Raji (cell line): ENCODE results near the gene TMEM156.
A peak's percentile ranks its signal among the peaks of the same experiment; 100 is the strongest.

ENCODE experiments used
- POLR2A ChIP-seq: IDR thresholded peaks from 2 replicates; pipeline ENCODE4 v1.6.1; 2011; ENCODE audit warnings: low read depth, low read length, control low read depth; ENCODE audit not compliant: insufficient read depth

TMEM156 gene, protein sequence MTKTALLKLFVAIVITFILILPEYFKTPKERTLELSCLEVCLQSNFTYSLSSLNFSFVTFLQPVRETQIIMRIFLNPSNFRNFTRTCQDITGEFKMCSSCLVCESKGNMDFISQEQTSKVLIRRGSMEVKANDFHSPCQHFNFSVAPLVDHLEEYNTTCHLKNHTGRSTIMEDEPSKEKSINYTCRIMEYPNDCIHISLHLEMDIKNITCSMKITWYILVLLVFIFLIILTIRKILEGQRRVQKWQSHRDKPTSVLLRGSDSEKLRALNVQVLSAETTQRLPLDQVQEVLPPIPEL

GRCh38 chr4:39032218-39033085 lies at the start of gene TMEM156:
Gene TMEM156 (minus strand): TSS chr4:39032409. CDS start chr4:39032313, 96 bp downstream.
- TF ChIP-seq POLR2A: peak; percentile 65

- TF ChIP-seq POLR2A: no peak
Observed at GRCh38 chr4:39078829-39079228, 46.6 kb upstream of the TMEM156 start.

DNA sequence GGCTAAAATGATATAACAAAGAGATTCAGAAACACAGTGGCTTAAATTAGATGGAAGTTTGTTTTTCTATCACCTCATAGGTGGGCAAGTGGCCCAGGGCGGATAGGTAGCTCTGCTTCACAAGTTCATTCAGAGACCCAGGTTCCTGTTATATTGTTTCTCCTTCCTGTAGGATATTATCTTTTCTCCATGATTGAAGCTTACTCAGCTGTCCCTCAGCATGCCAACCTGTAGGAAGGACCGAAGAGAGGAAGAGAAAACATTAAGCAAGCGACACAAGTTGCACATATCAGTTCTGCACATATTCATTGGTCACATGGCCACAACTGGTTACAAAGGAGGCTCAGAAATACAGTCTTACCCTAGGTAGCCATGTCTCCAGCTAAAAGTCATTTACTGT lies 36.7 kb upstream of the TMEM156 start:
- no peak for TF ChIP-seq POLR2A

GRCh38 chr4:39067451-39067850 lies 35.2 kb upstream of the TMEM156 start:
- no peak for TF ChIP-seq POLR2A

DNA sequence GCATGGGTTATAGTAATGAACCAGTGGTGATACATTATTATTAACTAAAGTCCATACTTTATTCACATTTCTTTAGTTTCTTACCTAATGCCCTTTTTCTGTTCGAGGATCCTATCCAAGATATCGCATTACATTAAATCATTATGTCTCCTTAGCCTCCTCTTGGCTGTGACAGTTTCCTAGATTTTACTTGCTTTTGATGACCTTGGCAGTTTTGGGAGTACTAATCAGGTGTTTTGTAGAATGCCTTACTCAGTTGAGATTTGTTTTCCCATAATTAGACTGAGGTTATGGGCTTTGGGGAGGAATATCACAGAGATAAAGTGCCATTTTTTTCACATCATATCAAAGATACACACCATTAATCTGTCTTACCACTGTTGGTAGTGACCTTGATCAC lies 34.8 kb upstream of the TMEM156 start:
- TF ChIP-seq POLR2A: no peak

DNA sequence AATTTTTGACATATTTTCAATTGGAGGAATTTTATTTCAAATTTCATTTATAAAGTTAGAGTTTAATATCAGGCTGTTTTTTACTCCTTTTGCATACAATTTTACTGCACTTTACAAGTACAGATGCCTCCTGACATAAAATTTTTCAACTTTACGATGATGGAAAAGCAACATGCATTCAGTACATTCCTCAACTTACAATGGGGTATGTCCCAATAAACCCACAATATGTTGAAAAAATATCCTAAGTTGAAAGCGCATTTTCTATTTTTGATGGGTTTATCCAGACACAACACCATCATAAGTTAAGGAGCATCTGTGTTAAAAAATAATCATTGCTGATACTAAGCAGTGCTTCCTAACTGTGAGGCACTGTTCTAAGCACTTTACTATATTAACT lies 34.2 kb upstream of the TMEM156 start:
- TF ChIP-seq POLR2A: no peak

DNA sequence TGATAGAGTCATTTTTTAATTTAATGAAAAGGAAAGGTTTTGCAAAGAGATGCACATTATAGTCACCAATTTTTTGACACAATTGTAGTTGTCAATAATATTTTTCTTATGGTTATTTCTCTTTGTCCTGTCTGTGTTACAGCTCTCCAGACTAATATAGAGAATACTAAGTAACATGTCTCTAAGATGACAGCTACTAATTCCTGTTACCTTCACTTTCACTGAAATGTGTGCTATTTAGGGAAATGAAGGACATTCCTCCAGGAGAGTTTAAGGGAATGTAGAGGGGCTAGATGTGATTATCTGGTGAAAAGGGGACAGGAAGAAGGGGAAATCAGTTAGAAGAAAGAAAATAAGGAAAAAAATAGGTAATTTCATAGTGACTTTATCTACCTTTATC lies 31.2 kb upstream of the TMEM156 start:
- TF ChIP-seq POLR2A: no peak

- TF ChIP-seq POLR2A: no peak
Observed at GRCh38 chr4:39062770-39063097, 30.5 kb upstream of the TMEM156 start.

GRCh38 chr4:39062094-39062769 lies 30.0 kb upstream of the TMEM156 start, which contains the start of gene KLHL5:
Gene KLHL5 (plus strand): TSS chr4:39062232. CDS start chr4:39062653, 421 bp downstream.
- TF ChIP-seq POLR2A: no peak

GRCh38 chr4:39061457-39061856 lies 29.2 kb upstream of the TMEM156 start:
- TF ChIP-seq POLR2A: no peak

- TF ChIP-seq POLR2A: no peak
Observed at GRCh38 chr4:39056023-39056422, 23.8 kb upstream of the TMEM156 start.

DNA sequence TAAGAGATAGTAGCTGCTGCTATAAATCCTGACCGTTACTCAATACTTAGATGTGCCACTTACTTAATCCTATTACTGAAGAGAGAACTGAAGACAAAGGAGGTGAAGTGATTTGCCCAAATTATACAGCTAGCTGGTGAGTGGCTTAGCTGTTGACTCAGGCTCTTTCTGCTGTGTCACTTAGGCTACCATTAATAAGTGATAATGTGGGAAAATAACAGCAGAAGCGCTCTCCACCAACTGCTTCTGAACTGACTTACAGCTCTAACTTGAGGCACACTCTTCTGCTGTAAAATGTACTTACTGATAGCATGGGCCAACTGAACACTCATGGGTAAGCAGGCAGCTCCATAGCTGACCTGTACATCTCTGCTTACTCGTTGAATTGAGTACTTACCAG lies 22.3 kb upstream of the TMEM156 start:
- TF ChIP-seq POLR2A: no peak

GRCh38 chr4:39053983-39054382 lies 21.8 kb upstream of the TMEM156 start:
- no peak for TF ChIP-seq POLR2A

GRCh38 chr4:39051492-39051891 lies 19.3 kb upstream of the TMEM156 start:
- no peak for TF ChIP-seq POLR2A

DNA sequence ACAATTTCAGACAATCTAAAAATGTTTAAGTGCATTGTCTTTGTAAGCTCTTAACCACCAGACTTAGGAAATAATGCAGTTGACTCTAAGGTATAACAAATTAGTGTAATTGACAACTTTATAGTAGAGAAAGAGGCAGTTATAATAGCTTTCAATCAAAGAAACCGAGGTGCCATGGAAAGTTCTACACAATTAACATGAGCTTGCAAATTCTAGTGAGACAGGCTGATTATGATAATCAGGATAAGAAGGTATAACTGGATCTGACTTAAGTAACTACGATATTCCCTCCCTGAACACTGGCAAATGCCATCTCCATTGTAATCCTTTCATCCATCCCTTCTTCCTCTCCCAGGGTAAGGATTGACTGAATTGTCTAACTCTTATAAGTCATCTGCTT lies 18.4 kb upstream of the TMEM156 start:
- no peak for TF ChIP-seq POLR2A

DNA sequence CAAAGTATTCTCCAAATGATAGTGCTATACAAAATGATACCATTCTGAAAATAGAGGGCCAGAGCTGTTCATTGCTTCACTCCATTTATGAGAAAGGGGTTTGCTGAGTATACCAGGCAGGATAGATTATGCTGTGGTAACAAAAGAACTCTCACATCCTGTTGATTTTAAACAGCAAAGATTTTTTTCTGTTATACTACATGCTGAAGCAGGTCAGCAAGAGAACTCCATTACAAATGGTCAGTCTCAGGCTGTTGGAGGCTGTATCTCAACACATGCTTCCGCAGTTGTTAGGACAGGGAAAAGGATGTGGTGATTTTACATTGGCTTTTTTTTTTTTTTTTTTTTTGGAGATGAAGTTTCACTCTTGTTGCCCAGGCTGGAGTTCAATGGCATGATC lies 16.1 kb upstream of the TMEM156 start:
- no peak for TF ChIP-seq POLR2A
